Measurements from ENCODE around the gene EPB41L4B.

The EPB41L4B gene

DNA sequence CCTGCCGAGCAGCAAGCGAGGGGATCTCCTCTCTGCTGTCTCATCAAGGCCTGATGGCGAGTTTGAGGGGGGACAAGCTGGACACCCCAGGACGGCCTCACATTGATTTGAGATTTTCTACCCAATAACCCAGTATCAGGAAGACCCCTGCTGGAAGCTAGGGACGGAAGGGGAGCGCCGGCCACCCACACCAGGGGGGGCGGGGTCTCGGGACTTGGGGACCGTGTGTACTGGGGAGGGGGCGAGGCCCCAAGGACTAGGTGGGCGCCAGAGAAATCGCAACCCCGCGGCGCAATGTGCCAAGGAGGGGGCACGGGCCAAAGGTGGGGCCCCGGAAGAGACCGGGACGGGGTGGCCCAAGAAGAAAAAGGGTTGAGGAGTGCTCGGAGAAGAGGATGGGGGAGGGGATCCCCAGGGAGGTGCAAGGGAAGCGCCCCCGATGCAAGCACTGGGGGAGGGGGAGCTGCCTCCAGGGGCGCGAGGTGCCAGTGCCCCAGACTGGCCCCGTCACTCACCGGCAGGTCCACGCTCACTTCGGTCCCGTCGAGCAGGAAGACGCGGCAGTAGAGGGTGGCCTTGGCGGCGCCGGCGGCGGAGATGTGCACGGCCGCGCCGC, 1.1 kb downstream of the EPB41L4B start:
- peak in 1 of 2 experiments; percentile 25 for DNase-seq

DNA sequence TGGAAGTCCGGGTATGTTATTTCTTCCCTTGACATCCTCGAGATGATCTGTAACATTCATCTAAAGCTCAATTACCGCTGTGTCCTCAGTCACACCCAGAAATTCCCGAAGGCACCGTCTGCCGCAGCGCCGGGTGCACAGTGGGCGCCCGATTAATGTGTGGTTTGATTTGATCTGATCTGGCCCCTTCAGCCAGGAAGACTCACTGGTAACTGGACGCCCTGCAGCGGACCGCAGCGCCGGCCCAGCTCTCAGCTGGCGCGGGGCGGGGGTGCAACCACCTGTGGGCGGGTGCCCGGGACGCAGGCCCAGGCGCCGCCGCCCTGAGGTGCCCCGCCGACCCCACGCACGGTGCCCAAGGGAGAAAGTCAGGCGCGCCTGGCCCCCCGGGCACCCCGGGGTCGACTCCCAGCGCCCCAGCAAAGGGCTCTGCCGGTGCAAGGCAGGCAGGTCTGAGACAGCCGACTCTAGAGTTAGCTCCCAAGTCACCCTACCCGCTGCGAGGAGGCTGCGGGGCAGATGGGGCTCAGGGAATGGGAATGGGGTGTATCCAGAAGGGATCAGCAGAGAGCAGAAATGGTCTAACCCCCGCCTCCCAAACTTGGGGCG, 1.7 kb downstream of the EPB41L4B start:
- DNase-seq = peak; percentile 24 to 25

DNA sequence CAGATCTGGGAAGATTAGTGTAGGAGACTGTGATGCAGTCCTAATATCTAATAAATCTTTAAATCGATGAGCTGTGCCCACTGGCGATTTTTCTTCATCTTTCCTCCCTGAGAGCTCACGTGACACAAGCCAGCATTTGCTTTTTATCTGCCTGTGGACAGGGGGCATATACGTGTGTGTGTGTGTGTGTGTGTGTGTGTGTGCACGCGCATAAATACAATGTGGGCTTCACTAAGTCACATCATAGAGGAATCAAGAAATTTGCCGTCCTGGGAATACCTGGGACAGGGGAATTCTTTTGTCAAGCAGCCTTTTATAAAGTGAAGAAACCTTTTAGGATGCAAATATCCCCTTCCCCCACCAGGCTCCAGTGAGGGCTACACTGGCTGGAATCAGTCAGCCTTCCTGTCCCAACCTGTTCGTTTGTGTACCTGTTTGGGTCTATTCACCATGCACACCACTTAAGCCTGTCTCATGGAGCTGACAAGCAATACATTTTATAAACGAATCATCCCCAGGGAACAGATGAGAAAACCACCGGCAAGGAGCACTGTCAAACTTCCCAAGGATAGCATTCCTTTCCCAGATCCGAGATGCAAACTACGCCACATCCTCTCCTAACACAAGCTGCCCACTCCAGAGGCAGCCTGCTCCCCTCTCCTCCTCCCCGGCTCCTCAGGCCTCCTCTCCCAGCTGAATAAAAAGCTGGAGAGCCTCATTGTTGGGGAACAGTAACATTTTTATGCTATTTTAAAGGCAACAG, 2.7 kb downstream of the EPB41L4B start:
- DNase-seq = no peak

- no peak for DNase-seq
These were observed 3.4 kb downstream of the EPB41L4B start for GRCh38 chr9:109317311-109317978.

DNA sequence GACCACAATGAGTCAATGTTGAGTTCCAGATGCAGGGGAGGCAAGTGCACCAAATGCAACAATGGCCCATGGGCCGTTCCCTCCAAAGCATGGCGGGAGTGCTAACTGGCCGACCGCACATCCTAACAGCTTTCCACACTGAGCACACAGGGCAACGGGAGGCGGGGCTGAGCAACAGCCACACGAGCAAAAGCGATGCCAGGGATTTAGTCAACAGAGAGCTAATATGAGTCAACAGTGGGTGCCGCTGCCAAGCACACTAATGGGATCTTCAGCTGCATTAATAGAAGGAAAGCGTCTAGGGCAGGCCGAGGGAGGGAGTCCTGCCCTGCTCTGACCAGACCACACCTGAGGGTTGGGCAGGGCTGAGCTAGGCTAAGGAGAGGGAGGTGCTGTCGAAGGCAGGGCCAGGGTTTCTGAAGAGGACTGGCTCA, 4.6 kb downstream of the EPB41L4B start:
- DNase-seq = no peak

DNA sequence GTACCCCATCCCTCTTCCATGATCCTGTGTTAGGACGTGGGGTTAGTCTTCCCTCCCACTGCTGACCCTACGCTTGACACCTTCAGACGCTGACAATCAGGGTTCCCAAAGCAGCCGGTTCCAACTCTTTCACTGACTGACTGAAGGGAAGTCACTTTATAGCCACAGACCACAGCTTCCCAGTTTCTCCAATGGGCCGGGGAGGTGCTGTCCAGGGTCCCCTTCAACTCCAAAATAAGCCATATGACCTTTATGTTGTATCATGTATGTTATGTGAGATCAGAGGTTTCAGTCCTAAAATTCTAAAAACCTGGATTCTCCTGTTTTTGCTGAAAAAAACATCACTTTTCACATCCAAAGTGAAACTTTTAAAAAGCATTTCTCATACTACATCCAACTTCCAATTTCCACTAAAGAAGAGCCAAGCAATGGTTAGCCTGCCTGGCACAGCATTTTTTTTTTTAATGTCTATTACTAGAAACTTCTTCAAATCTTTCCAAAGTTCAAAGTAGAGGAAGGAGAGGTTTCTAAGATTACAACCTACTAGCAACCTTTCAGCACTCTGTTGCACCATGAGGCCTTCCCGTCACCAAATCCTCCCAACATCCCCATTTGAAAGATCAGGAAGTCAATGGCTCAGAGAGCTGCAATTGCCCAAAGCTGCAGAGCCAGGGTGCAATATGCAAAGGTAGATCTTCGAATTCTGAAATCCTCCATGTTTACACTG, 5.2 kb downstream of the EPB41L4B start:
- DNase-seq = no peak

DNA sequence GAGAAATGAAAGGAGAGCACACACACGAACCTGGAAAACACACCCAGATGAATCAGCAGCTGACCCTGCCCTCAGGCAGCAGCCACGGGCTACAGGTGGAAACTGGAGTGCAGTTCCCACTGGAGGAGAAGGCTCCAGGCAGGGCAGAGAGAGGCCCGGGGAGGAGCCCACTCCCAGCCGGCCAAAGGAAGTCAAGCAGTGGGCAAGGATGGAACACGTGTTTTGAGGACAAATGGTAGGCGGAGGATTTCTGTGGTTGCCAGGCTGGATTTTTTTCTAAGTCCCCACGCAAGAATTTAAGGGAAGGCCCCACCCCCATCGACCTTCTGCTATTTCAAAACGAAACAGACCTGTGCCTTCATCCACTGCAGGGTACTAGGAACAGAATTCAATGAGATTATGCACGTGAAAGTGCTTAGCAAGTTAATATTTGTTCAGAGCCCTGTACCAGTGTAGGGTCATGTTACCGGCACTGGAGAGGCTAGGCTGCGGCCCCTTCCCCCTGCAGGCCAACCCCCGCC, 6.8 kb downstream of the EPB41L4B start:
- DNase-seq = no peak

- no peak for DNase-seq
These were observed 7.5 kb downstream of the EPB41L4B start for GRCh38 chr9:109313351-109313750.

- DNase-seq = no peak
These were observed 8.1 kb downstream of the EPB41L4B start for GRCh38 chr9:109312783-109313182.

- DNase-seq = no peak
These were observed 9.1 kb downstream of the EPB41L4B start for GRCh38 chr9:109311731-109312130.

DNA sequence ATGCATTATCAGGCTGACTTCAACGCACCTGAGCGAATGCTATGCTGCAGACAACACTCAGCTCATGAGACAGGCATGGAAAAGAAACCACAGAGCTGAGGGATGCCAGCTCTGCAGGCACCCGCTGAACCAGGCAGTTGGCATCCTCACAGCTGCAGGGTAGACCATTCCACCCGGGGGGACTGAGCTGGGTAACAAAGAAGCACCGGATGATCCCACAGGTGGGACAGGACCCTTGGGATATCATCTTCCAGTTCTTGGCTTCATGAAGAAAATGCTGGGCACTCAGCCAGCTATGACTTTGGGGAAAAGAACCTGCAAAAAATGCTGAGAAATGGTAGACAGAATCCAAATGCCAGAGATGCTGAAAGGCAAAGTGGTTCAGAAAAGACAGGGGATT, 9.6 kb downstream of the EPB41L4B start:
- no peak for DNase-seq

GRCh38 chr9:109310486-109310901, 10.4 kb downstream of the EPB41L4B start:
- no peak for DNase-seq

GRCh38 chr9:109309282-109309681, 11.6 kb downstream of the EPB41L4B start:
- no peak for DNase-seq

- no peak for DNase-seq
These were observed 13.2 kb downstream of the EPB41L4B start for GRCh38 chr9:109307380-109308240.

GRCh38 chr9:109305801-109306200, 15.1 kb downstream of the EPB41L4B start:
- DNase-seq = no peak

GRCh38 chr9:109304347-109304746, 16.5 kb downstream of the EPB41L4B start:
- DNase-seq = no peak

DNA sequence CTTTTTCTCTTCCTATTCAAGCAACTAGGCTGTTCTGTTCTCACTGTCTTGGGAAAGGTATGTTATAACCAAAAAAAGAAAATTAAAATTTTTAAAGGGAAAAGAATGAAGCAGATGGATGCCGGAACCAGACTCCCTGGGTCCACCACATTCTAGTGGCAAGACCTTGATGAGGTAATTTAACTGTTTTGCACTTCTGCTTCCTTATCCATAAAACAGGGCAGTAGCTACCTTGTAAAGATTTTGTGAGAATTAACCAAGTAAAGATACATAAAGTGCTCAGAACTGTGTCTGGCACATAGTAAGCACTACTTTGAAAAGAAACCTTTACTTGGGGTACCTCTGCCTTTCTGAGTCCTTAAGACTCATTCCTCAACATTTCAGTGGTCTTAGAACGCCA, 17.0 kb downstream of the EPB41L4B start:
- DNase-seq = no peak

GRCh38 chr9:109302606-109303005, 18.3 kb downstream of the EPB41L4B start:
- no peak for DNase-seq

- no peak for DNase-seq
These were observed 19.8 kb downstream of the EPB41L4B start for GRCh38 chr9:109301012-109301411.

DNA sequence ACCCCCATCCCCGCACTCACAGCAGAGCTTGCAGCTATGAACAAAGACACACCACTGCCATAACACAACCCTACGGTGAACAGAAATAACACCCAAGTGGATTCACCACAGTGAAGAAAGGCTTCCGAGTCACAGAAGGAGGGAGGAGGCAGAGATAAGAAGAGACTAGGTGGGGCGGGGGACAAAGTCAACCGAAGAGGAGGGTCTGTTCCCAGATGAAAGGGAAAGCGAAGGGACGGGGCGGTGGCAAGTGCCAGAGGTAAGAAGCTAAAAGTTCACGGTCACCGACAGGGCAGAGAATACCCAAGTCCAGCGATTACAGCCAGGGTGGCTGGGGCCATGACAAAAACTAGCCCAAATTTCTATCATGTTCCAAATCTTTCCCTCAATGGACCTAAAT, 21.0 kb downstream of the EPB41L4B start:
- DNase-seq = no peak

- DNase-seq = no peak
These were observed 23.0 kb downstream of the EPB41L4B start for GRCh38 chr9:109297899-109298298.
